Measurements from ENCODE around the gene HGS. TPM values are rescaled to one million over a fixed set of nuclear protein-coding genes. Genes with fewer than 3 reads are reported as not detected.

Gene HGS
- total and polyA plus RNA-seq, 2 of the 8 experiments (the other 6 are each of a cell fraction or from before 2014, with no cell fraction given), result 80.8 to 99.7 TPM

- Histone ChIP-seq H2AK5ac (ENCODE audit: low read depth, low read length) (no peak overlapping the region), H3K56ac (replicated peaks; ENCODE audit: insufficient read length, low read depth, low read length) (no peak overlapping the region), H4K20me1 (replicated peaks in 1 of 2; ENCODE audit: control insufficient read depth in 1 of 2, insufficient read depth in 2 of 2, low read length in 2 of 2) (no peaks in the 10 kb centered on the region), H3K9me3 (ENCODE audit: insufficient read depth in 2 of 2, low read depth in 1 of 2, low read length in 1 of 2) (no peaks in the 10 kb centered on the region), H2BK5ac (ENCODE audit: low read depth, low read length) (no peak overlapping the region), H3K4me2 (ENCODE audit: insufficient read depth in 1 of 2, low read depth in 2 of 2, low read length in 2 of 2) (no peak overlapping the region), H3K14ac (ENCODE audit: insufficient read length) (no peak overlapping the region), H3K18ac (ENCODE audit: extremely low read depth, low read length) (no peak overlapping the region), H3K4me1 (replicated peaks in 1 of 4; ENCODE audit: control insufficient read depth in 3 of 4, insufficient read depth in 4 of 4, low read length in 3 of 4) (no peaks in the 10 kb centered on the region), H3K27ac (ENCODE audit: low read depth, low read length) (no peak overlapping the region), H3K4me3 (ENCODE audit: extremely low read depth in 1 of 4, insufficient read depth in 2 of 4, low read depth in 3 of 4, low read length in 4 of 4) (no peak overlapping the region), H3K4ac (replicated peaks; ENCODE audit: insufficient read length, low read depth, low read length) (no peak overlapping the region), H3K79me2 (ENCODE audit: control insufficient read depth in 1 of 2, insufficient read depth in 2 of 2, low read length in 2 of 2) (peaks cover 7 to 16% of the 10 kb centered on the region in 2 experiments; a peak in 3 of 4 replicates), H4K91ac (replicated peaks; ENCODE audit: insufficient read length, low read length) (no peak overlapping the region), H2BK12ac (ENCODE audit: low read depth, low read length) (no peak overlapping the region), H2BK20ac (ENCODE audit: low read length) (no peak overlapping the region), H2AFZ (ENCODE audit: low read length) (no peak overlapping the region), H3K79me1 (ENCODE audit: low read depth, low read length) (no peaks in the 10 kb centered on the region), H4K8ac (ENCODE audit: extremely low read depth, insufficient read depth, low read length) (no peak overlapping the region), H2BK120ac (replicated peaks; ENCODE audit: low read depth, low read length) (no peak overlapping the region), H3K23ac (ENCODE audit: insufficient read length) (no peak overlapping the region), H3K9ac (replicated peaks in 1 of 4; ENCODE audit: extremely low read depth in 1 of 4, low read depth in 3 of 4, low read length in 3 of 4) (no peak overlapping the region), H3K23me2 (ENCODE audit: low read depth, low read length) (peaks cover 3% of the 10 kb centered on the region; the same call in 1 of the 2 replicates), H2BK15ac (ENCODE audit: low read length) (no peak overlapping the region), H3K36me3 (ENCODE audit: control insufficient read depth in 2 of 4, insufficient read depth in 4 of 4, low read length in 3 of 4) (no peaks in the 10 kb centered on the region), H3K27me3 (replicated peaks in 1 of 4; ENCODE audit: control insufficient read depth in 3 of 4, extremely low read depth in 1 of 4, insufficient read depth in 3 of 4, low read length in 3 of 4) (no peaks in the 10 kb centered on the region), H4K5ac (ENCODE audit: insufficient read length, low read depth, low read length) (no peak overlapping the region)
- no peak for TF ChIP-seq SIN3A (conservative IDR thresholded peaks at IDR 0.05 in 1 of 2, IDR thresholded peaks at IDR 0.05 in 1 of 2; ENCODE audit: low read depth in 1 of 2, low read length in 2 of 2)
- TF ChIP-seq SAP30 (IDR thresholded peaks at IDR 0.05; ENCODE audit: insufficient read depth, insufficient replicate concordance, low read length), result no peak
- TF ChIP-seq SP1 (IDR thresholded peaks at IDR 0.05; ENCODE audit: low read depth, low read length), result no peak
- TF ChIP-seq PHF8 (conservative IDR thresholded peaks at IDR 0.05; ENCODE audit: low read depth, low read length), result no peak
- TF ChIP-seq FOSL1 (IDR thresholded peaks at IDR 0.05; ENCODE audit: insufficient read depth, low read depth, low read length), result no peak
- no peak for TF ChIP-seq CEBPB (IDR thresholded peaks at IDR 0.05; ENCODE audit: low read depth, low read length)
- no peak for TF ChIP-seq SIRT6 (IDR thresholded peaks at IDR 0.05; ENCODE audit: low read length)
- no peak for TF ChIP-seq GTF2F1 (IDR thresholded peaks at IDR 0.05; ENCODE audit: borderline replicate concordance, low read depth, low read length)
- CTCF ChIA-PET (ENCODE audit: partially characterized antibody), result interaction anchor here (0.8 to 1.7 kb wide), 3 partner anchors 36 to 200 kb away, joined by 3 to 6 read pairs (median 3); no protein-coding TSS in a partner anchor
- POLR2A ChIA-PET (ENCODE audit: partially characterized antibody), result interaction anchor here (1.1 kb wide), 1 partner anchor 31 kb away, joined by 4 read pairs; no protein-coding TSS in a partner anchor
- DNase-seq (ENCODE audit: low read depth in 1 of 2, low spot score in 2 of 2) (no peak), FAIRE-seq (no peak)
- 91% methylated on average over 9 of the region's 9 CpGs; no CpG with 5 or more reads in 1 of the 2 experiments for WGBS, 2 experiments (ENCODE audit: extremely low coverage in 1 of 2, insufficient coverage in 1 of 2, insufficient read length in 1 of 2, insufficient replicate concordance in 2 of 2, low coverage in 1 of 2, low lambda C conversion rate in 2 of 2, missing lambda C conversion rate in 1 of 2)
These were observed 43.8 kb upstream of the HGS start for GRCh38 chr17:81640011-81640410.

All from H1 (cell line).